ENCODE data around the gene CLDN18. TPM values are rescaled to one million over a fixed set of nuclear protein-coding genes. Genes with fewer than 3 reads are reported as not detected.

CLDN18 gene
- total RNA-seq, 2 experiments from 2014 or later: not detected

GRCh38 chr3:138032567-138032966 is 22.6 kb downstream of the CLDN18 start:
- CTCF ChIA-PET: no interaction called here
- no peak for DNase-seq
- intact Hi-C loops (cut with micrococcal nuclease): no loop called here
- H3K9me3 Mint-ChIP-seq: no peaks in the 10 kb centered on the region
- no peak overlapping the region for H3K4me3 Mint-ChIP-seq
- H3K27me3 Mint-ChIP-seq (ENCODE audit: low read depth): peaks cover 11% of the 10 kb centered on the region
- H3K4me1 Mint-ChIP-seq (ENCODE audit: low read depth): no peaks in the 10 kb centered on the region
- H3K27ac Mint-ChIP-seq: no peak overlapping the region
- no peaks in the 10 kb centered on the region for H3K36me3 Mint-ChIP-seq (ENCODE audit: low read depth)

- intact Hi-C loops (cut with micrococcal nuclease): no loop called here
- no peak overlapping the region for H3K4me3 Mint-ChIP-seq
- peaks cover 16% of the 10 kb centered on the region for H3K27me3 Mint-ChIP-seq (ENCODE audit: low read depth)
- H3K9me3 Mint-ChIP-seq: no peaks in the 10 kb centered on the region
- CTCF ChIA-PET: interaction anchor here (0.8 kb wide), 1 partner anchor 88 kb away, joined by 3 read pairs; no protein-coding TSS in a partner anchor
- DNase-seq: no peak
- H3K27ac Mint-ChIP-seq: no peak overlapping the region
- H3K36me3 Mint-ChIP-seq (ENCODE audit: low read depth): no peaks in the 10 kb centered on the region
- H3K4me1 Mint-ChIP-seq (ENCODE audit: low read depth): no peaks in the 10 kb centered on the region
Measured at GRCh38 chr3:138033202-138033691, 23.3 kb downstream of the CLDN18 start.

GRCh38 chr3:138034918-138035317 is 25.0 kb downstream of the CLDN18 start:
- peaks cover 23% of the 10 kb centered on the region for H3K27me3 Mint-ChIP-seq (ENCODE audit: low read depth)
- H3K4me3 Mint-ChIP-seq: no peak overlapping the region
- H3K4me1 Mint-ChIP-seq (ENCODE audit: low read depth): no peaks in the 10 kb centered on the region
- H3K9me3 Mint-ChIP-seq: no peaks in the 10 kb centered on the region
- DNase-seq: no peak
- H3K27ac Mint-ChIP-seq: no peak overlapping the region
- H3K36me3 Mint-ChIP-seq (ENCODE audit: low read depth): no peaks in the 10 kb centered on the region
- CTCF ChIA-PET: no interaction called here
- intact Hi-C loops (cut with micrococcal nuclease): no loop called here

- CTCF ChIA-PET: interaction anchor here (0.6 to 1.2 kb wide), 2 partner anchors 16 to 247 kb away, joined by 3 to 4 read pairs; no protein-coding TSS in a partner anchor
- peaks cover 20% of the 10 kb centered on the region for H3K27me3 Mint-ChIP-seq (ENCODE audit: low read depth)
- no peak overlapping the region for H3K27ac Mint-ChIP-seq
Measured at GRCh38 chr3:138036572-138036971, 26.6 kb downstream of the CLDN18 start.

GRCh38 chr3:138038725-138039462 is 28.9 kb downstream of the CLDN18 start:
- Mint-ChIP-seq H3K4me1 (ENCODE audit: low read depth) (no peaks in the 10 kb centered on the region), H3K4me3 (no peak overlapping the region), H3K27ac (no peak overlapping the region), H3K9me3 (no peaks in the 10 kb centered on the region), H3K27me3 (ENCODE audit: low read depth) (peaks cover 19% of the 10 kb centered on the region), H3K36me3 (ENCODE audit: low read depth) (no peaks in the 10 kb centered on the region)
- intact Hi-C loops (cut with micrococcal nuclease): no loop called here
- CTCF ChIA-PET: interaction anchor here (0.8 to 1.6 kb wide), 2 partner anchors 79 to 81 kb away, joined by 3 read pairs; no protein-coding TSS in a partner anchor
- DNase-seq: no peak

More at GRCh38 chr3:138036572-138036971, 26.6 kb downstream of the CLDN18 start:
- no peaks in the 10 kb centered on the region for H3K36me3 Mint-ChIP-seq (ENCODE audit: low read depth)
- no peaks in the 10 kb centered on the region for H3K4me1 Mint-ChIP-seq (ENCODE audit: low read depth)
- no peak for DNase-seq
- H3K4me3 Mint-ChIP-seq: no peak overlapping the region
- intact Hi-C loops (cut with micrococcal nuclease): no loop called here
- H3K9me3 Mint-ChIP-seq: no peaks in the 10 kb centered on the region

GRCh38 chr3:138042043-138042442 is 32.1 kb downstream of the CLDN18 start:
- H3K27ac Mint-ChIP-seq: no peak overlapping the region
- H3K4me3 Mint-ChIP-seq: no peak overlapping the region
- H3K4me1 Mint-ChIP-seq (ENCODE audit: low read depth): no peaks in the 10 kb centered on the region
- H3K9me3 Mint-ChIP-seq: no peaks in the 10 kb centered on the region
- intact Hi-C loops (cut with micrococcal nuclease): no loop called here
- no peak for DNase-seq
- H3K27me3 Mint-ChIP-seq (ENCODE audit: low read depth): peaks cover 25% of the 10 kb centered on the region
- H3K36me3 Mint-ChIP-seq (ENCODE audit: low read depth): no peaks in the 10 kb centered on the region
- CTCF ChIA-PET: interaction anchor here (0.6 to 0.7 kb wide), 2 partner anchors 10 to 212 kb away, joined by 3 read pairs; no protein-coding TSS in a partner anchor

- no peaks in the 10 kb centered on the region for H3K9me3 Mint-ChIP-seq
- CTCF ChIA-PET: interaction anchor here (1.5 to 1.6 kb wide), 2 partner anchors 9 to 14 kb away, joined by 4 read pairs; no protein-coding TSS in a partner anchor
Measured at GRCh38 chr3:138043266-138044029, 33.5 kb downstream of the CLDN18 start.

GRCh38 chr3:138046085-138046484 is 36.1 kb downstream of the CLDN18 start:
- H3K27me3 Mint-ChIP-seq (ENCODE audit: low read depth): peaks cover 16% of the 10 kb centered on the region
- no peak overlapping the region for H3K27ac Mint-ChIP-seq
- intact Hi-C loops (cut with micrococcal nuclease): no loop called here
- no peak for DNase-seq
- no peaks in the 10 kb centered on the region for H3K9me3 Mint-ChIP-seq
- no peaks in the 10 kb centered on the region for H3K36me3 Mint-ChIP-seq (ENCODE audit: low read depth)
- CTCF ChIA-PET: no interaction called here
- no peaks in the 10 kb centered on the region for H3K4me1 Mint-ChIP-seq (ENCODE audit: low read depth)
- no peak overlapping the region for H3K4me3 Mint-ChIP-seq

More at GRCh38 chr3:138043266-138044029, 33.5 kb downstream of the CLDN18 start:
- no peaks in the 10 kb centered on the region for H3K36me3 Mint-ChIP-seq (ENCODE audit: low read depth)
- intact Hi-C loops (cut with micrococcal nuclease): no loop called here
- no peak overlapping the region for H3K4me3 Mint-ChIP-seq
- H3K4me1 Mint-ChIP-seq (ENCODE audit: low read depth): no peaks in the 10 kb centered on the region
- no peak overlapping the region for H3K27ac Mint-ChIP-seq
- peaks cover 18% of the 10 kb centered on the region for H3K27me3 Mint-ChIP-seq (ENCODE audit: low read depth)
- no peak for DNase-seq

GRCh38 chr3:138046955-138047354 is 37.0 kb downstream of the CLDN18 start:
- H3K9me3 Mint-ChIP-seq: no peaks in the 10 kb centered on the region
- intact Hi-C loops (cut with micrococcal nuclease): no loop called here
- H3K4me3 Mint-ChIP-seq: no peak overlapping the region
- no peak overlapping the region for H3K27ac Mint-ChIP-seq
- H3K36me3 Mint-ChIP-seq (ENCODE audit: low read depth): no peaks in the 10 kb centered on the region
- peak; percentile 20 for DNase-seq
- H3K27me3 Mint-ChIP-seq (ENCODE audit: low read depth): peaks cover 22% of the 10 kb centered on the region
- CTCF ChIA-PET: no interaction called here
- H3K4me1 Mint-ChIP-seq (ENCODE audit: low read depth): no peaks in the 10 kb centered on the region

- no peak for DNase-seq
- H3K9me3 Mint-ChIP-seq: no peaks in the 10 kb centered on the region
- peaks cover 22% of the 10 kb centered on the region for H3K27me3 Mint-ChIP-seq (ENCODE audit: low read depth)
- no peaks in the 10 kb centered on the region for H3K4me1 Mint-ChIP-seq (ENCODE audit: low read depth)
- H3K4me3 Mint-ChIP-seq: no peak overlapping the region
- H3K27ac Mint-ChIP-seq: no peak overlapping the region
- CTCF ChIA-PET: no interaction called here
- intact Hi-C loops (cut with micrococcal nuclease): no loop called here
- H3K36me3 Mint-ChIP-seq (ENCODE audit: low read depth): no peaks in the 10 kb centered on the region
Measured at GRCh38 chr3:138047596-138048158, 37.7 kb downstream of the CLDN18 start.

- Mint-ChIP-seq H3K27ac (no peak overlapping the region), H3K4me1 (ENCODE audit: low read depth) (no peaks in the 10 kb centered on the region)
Measured at GRCh38 chr3:138049157-138049919, 39.4 kb downstream of the CLDN18 start.

More at GRCh38 chr3:138049157-138049919, 39.4 kb downstream of the CLDN18 start:
- intact Hi-C loops (cut with micrococcal nuclease): no loop called here
- H3K9me3 Mint-ChIP-seq: no peaks in the 10 kb centered on the region
- H3K4me3 Mint-ChIP-seq: no peak overlapping the region
- CTCF ChIA-PET: no interaction called here
- H3K36me3 Mint-ChIP-seq (ENCODE audit: low read depth): no peaks in the 10 kb centered on the region
- DNase-seq: no peak
- peaks cover 23% of the 10 kb centered on the region for H3K27me3 Mint-ChIP-seq (ENCODE audit: low read depth)
